RPMI7951 (cell line): Measurements from ENCODE around the gene CCDC91. TPM values are rescaled to one million over a fixed set of nuclear protein-coding genes. Genes with fewer than 3 reads are reported as not detected.
A peak's percentile ranks its signal among the peaks of the same experiment; 100 is the strongest.
"Not testable (repeated sequence)": the region's sequence is repeated elsewhere in the genome, so short reads cannot be mapped to it uniquely, and the experiment has no call there.

Experiments used
- DNase-seq: peaks from one replicate; pipeline ENCODE4 v3.0.0-alpha.2; 2012; ENCODE audit warnings: low read depth
- total RNA-seq: library from RNA; depleted of rRNA; stranded (reverse); fragments of >200 nt; shearing (Covaris generic); gene quantifications from 2 replicates; pipeline ENCODE4 v1.2.3, GENCODE V29; 2014

The CCDC91 gene
- total RNA-seq, 1 experiment from 2014 or later: 14.3 TPM

DNA sequence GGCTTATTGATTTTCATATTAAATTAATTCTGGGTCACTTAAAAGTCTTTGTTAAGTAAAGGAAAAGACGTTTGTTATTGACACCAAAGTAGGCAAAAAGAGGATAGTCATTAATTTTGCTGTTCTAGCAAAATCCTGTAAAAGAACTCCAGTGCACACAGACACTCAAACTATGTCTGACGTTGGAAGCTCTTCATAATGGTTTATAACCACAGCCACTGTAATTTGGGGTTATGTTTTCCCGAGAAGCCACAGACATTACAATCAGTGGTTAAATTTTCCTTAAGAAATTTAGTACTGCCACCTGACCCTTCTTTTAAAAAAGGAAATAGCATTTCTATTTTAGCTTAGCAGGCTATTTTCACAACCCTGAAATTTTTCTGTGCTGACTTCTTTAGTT is 267.5 kb downstream of the CCDC91 start:
- no peak for DNase-seq

DNA sequence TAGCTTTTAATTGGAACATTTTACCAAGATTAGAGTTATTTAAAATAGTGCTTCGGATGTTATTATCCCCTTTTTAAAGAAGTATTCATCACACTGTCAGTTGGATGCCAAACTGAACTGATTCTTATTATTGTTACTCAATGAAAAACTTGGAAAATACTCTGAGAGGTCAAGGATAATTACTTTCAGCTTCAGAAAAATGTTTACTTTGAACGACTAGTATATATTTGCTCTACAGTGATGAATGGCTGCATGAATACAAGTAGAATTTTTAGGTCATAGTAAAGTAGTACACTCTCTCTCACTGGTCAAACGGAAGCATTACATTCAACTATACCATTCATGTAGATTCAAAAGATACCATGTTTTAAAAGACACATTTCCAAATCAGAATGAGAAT is 269.2 kb downstream of the CCDC91 start:
- no peak for DNase-seq

DNA sequence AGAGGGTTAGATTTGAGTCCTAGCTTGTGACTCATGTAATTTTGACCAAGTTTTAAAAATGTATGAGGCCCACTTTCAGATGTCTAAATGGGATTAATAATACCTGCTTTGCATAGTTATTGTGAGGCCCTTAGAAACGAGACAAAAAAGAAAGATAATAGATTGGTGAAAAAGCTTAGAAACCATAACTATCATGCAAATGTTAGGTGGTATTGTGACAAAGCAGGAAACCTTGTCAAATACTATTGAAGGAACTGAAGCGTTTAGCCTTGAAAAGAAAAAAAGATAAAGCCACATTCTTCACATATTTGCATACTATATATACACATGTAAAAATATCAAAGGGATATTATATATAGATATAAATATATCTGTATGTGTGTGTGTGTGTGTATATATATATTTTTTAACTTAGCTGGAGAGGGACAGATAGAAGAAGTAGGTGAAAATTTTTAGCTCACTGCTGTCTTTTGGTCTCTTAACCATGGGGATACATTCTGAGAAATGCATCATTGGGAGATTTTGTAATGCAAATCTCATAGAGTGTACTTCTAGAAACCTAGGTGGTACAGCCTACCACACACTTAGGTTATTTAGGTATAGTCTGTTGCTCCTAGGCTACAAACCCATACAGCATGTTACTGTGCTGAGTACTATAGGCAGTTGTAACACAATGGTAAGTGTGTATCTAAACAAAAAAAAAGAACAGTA is 270.3 kb downstream of the CCDC91 start:
- DNase-seq: no peak

DNA sequence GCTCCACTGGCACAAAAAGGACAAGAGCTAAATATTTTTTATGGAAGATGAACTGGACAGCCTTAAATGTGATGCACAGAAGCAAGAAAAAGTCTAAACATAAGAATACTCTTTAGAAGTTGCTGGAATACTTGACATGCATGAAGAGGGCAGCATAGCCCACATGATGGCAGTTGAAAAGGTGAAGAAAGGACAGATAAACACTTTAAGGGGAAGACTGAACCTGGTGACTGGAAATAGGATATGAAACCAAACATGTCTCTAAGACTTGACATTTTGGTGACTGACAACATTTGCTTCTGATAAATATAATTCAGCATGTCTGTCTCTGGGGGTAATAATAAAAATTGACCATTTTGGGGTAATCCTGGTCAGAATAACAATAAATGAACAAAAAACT is 273.1 kb downstream of the CCDC91 start:
- no peak for DNase-seq

- not testable (repeated sequence) for DNase-seq
These were observed 281.5 kb downstream of the CCDC91 start for GRCh38 chr12:28471762-28472161.

DNA sequence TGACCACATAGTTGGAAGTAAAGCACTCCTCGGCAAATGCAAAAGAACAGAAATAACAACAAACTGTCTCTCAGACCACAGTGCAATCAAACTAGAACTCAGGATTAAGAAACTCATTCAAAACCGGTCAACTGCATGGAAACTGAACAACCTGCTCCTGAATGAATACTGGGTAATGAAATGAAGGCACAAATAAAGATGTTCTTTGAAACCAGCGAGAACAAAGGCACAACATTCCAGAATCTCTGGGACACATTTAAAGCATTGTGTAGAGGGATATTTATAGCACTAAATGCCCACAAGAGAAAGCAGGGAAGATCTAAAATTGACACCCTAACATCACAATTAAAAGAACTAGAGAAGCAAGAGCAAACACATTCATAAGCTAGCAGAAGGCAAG is 285.9 kb downstream of the CCDC91 start:
- DNase-seq: not testable (repeated sequence)

DNA sequence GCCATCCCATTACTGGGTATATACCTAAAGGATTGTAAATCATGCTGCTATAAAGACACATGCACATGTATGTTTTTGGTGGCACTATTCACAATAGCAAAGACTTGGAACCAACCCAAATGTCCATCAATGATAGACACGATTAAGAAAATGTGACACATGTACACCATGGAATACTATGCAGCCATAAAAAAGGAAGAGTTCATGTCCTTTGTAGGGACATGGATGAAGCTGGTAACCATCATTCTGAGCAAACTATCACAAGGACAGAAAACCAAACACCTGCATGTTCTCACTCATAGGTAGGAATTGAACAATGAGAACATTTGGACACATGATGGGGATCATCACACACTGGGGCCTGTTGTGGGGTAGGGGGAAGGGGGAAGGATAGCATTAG is 288.8 kb downstream of the CCDC91 start:
- DNase-seq: not testable (repeated sequence)

DNA sequence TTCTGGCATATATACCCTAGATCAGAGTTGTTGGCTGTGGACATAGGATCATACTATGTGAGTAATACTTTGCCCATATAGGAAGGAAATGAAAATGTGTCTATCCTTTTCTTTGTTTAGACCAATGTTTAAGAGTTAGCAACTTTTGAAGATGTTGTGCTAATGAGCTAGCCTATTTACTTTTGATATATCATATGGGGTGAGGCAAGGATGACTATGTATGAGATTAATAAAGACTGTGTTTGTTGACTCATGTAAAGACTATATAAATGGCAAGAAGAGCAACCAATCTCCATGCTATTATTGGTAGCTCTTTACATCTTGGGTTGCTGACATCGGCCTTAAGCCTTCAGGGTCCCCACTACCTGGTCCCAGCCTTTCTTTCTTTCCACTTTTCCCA is 289.4 kb downstream of the CCDC91 start:
- DNase-seq: no peak

GRCh38 chr12:28484156-28484555 is 293.9 kb downstream of the CCDC91 start:
- no peak for DNase-seq

DNA sequence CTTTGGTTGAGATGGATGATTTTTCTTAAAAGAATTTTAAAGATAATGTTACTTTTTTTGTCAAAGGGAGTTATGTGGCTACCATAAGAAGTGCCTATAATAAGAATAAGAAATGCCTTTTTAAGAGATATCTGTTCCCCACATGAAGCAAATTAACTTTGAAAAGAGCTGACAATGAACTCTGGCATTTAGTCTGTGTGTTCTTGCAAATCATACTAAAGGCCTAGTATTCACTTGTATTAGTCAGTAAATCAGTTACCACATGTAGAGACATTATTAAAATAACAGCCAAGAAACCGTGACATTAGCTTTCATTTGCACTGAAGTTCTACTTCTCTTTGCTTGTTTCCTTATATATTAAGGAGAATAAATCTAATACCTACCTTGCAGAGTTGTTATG is 296.3 kb downstream of the CCDC91 start:
- no peak for DNase-seq

DNA sequence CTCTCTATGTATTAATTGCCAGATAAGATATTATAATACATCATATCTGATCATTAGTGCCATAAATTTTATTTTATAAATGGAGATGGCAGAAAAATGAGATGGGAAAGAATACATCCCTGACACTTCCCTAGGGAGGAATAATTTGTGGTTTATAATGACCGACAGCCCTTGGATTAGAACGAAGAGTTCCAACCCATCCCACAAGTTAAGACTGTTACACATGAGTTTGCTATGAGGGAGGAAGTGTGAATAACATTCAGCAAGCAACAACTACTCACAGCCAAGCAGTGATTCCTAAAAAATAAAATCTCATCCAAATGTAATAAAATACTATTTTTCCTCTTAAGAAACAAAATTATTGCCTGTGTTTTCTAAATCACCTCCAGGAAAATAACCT is 299.0 kb downstream of the CCDC91 start:
- DNase-seq: no peak

DNA sequence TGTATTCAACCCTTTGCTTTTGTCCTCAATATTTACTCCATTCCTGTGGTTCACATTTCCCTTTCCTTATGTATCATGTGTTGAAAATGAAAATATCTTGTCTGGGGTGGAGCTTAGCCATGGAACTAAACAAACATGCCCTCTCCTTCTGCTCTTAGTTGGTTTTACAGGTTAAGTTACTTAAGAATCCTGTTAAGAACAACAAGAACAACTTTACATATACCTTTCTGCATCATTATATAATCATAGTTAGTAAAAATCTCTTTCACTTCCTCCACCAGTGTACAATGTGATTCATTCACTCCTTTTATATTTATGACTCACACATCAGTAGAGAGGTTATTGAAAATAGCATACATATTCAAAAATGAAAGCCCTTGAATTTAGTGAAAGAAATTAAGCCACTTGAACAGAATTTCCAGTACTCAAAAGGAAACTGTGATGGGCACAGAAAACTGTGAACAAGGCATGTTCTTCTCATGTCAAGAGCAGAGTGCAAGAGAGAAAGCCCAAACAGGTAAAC is 307.7 kb downstream of the CCDC91 start:
- DNase-seq: peak; percentile 7

DNA sequence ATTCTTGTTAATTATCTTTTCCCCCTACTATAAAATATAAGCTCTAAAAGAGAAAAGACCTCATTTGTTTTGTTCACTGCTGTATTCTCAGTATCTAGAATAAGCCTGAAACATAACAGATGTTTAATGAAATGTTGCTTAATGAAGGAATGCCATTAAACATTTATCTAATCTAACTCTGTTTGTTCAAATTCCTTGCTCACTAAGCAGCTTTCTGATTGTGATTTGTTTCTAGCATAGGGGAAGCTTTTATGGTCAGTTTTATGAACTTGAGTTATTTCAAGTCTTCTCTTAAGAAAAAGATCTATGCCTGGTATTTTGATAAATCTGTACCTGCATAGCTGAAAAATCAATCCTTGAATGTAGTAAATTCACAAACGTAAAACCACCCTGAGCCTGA is 308.6 kb downstream of the CCDC91 start:
- no peak for DNase-seq

GRCh38 chr12:28500373-28501024 is 310.2 kb downstream of the CCDC91 start:
- no peak for DNase-seq

- DNase-seq: no peak
These were observed 316.0 kb downstream of the CCDC91 start for GRCh38 chr12:28506271-28506670.

DNA sequence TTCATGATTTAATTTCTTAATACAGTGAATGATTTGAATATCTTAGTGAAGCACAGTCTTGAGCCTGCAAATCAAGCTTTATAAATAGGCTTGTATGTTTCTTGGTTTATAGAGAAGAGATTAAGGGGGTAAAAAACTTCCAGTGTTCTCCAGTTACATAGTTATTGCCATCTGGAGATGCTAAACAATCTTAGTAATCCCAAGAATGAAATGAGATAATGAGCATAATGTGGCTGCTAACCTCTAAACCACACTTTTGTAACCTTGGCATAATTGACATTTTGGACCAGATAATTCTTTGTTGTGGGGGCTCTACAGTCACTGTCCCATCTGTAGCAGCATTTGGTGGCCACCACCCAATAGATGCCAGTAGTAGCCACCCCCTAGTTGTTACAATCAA is 316.8 kb downstream of the CCDC91 start:
- DNase-seq: peak; percentile 59

DNA sequence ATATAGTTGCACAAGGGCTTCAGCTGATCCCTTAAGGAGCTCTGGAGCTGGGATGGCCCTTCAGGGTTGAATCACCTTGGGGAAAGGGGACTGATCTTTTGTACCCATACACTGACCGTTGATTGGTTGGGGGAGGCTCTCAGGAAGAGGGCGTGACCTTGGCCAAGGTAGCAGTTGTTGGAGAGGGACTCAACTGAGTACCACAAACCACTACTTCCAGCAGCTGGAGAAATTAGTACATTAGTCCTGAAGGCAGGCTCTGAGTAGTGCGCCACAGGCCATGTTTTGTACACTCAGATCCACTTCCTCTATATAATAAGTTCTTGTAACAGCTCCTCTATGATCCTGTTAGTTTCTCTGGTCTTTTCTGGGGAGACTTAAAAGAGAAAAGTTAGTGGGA is 317.6 kb downstream of the CCDC91 start:
- DNase-seq: no peak

GRCh38 chr12:28512406-28512805 is 322.1 kb downstream of the CCDC91 start:
- no peak for DNase-seq

- no peak for DNase-seq
These were observed 322.6 kb downstream of the CCDC91 start for GRCh38 chr12:28512876-28513275.

DNA sequence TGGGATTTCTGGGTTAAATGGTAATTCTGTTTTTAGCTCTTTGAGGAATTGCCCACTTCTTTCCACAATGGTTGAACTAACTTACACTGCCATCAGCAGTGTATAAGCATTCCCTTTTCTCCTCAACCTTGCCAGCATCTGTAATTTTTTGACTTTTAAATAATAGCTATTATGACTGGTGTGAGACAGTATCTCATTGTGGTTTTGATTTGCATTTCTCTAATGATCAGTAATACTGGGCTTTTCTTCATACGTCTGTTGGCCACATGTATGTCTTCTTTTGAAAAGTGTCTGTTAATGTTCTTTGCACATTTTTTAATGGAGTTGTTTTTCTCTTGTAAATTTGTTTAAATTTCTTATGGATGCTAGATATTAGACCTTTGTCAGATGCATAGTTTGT is 323.7 kb downstream of the CCDC91 start:
- no peak for DNase-seq

DNA sequence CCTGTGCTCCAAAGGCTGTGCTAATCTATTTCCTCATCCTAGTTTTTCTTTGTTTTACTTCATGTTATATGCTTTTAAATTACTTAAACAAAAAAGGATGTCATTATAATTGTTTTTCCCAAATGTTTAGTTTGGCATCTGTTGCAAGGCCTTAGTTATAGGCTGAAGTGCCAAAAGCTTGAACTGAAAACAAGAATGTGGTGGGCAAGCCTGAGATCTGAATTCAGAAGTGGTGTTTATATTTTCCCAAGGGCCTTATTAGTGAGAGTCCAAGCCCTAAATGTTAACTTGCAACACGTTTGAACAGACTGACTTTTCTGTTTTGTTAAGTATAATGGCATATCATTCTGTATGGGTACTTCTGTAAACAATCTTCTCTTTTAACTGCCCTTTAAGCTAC is 326.8 kb downstream of the CCDC91 start:
- no peak for DNase-seq

DNA sequence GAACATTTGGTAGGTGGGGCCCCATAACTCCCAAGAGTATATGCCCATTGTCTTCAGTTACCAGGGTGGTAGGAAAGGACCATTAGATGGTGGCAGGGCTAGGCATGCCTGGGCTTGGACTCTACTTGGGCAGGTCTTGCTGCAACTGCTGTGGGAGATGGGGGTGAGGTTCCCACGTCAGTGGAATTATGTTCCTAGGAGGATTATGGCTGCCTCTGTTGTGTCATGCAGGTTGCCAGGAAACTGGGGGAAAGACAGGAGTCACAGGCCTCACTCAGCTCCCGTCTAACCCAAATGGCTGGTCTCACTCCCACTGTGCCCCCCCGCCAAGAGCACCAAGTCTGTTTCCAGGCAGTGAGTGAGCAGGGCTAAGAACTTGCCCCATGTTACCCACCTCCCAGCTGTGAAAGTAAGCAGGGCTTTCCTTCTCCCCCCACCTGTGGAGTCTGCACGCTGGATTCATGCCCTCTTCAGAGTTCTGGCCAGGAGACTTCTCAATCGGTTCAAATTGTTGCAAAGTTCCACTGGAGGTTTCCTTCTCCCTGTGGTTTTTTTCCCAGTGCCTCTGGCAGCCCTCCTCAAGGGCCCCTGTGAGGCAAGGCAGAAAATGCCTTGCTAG is 337.5 kb downstream of the CCDC91 start:
- DNase-seq: no peak

DNA sequence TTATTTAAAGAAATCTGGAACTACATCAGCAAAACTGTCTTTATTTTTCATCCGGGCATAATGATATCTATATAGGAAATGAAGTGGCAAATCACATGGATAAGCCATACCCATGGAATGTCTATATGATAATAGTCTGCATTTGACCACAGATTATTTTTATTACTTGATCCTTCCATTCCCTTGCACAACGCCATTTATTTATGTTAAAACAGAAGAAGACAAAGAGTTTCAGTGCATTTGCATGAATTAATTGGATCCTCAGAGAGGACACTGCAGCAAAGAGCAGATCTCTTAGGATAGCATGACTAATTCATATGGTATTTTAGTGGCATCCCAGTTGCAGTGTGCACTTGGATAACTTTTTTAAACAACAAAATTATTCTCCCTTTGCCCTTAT is 345.0 kb downstream of the CCDC91 start:
- DNase-seq: peak; percentile 62
